Left ventricle myocardium superior (tissue), 1 donor: ENCODE results near the gene MAPK8IP2. TPM values are rescaled to one million over a fixed set of nuclear protein-coding genes. Genes with fewer than 3 reads are reported as not detected.

ENCODE experiments used
- ATAC-seq: fragments of 200-7000 bp; cut with Tn5 transposase; one replicate; pipeline ENCODE4 v1.9.1; 2020; ENCODE audit warnings: mild to moderate bottlenecking, moderate library complexity
- DNase-seq: peaks from one replicate; pipeline ENCODE4 v3.0.0-alpha.2; 2020
- intact Hi-C: fragments of 100-400 bp; cut with micrococcal nuclease; formaldehyde crosslinking; loops from one replicate; pipeline ENCODE4 v1.11.0; 2022
- total RNA-seq: library from RNA; stranded (reverse); fragmentation: NEBNext Ultra II Directional; extraction: Animal tissue kit (Norgen Biotek cat#: 25700); gene quantifications from one replicate; pipeline ENCODE4 v1.2.1, GENCODE V29; 2021
- donor health status: DM: no; HTN: yes; CAD: no; lungs with severe emphysema.

The MAPK8IP2 gene
- total RNA-seq, 1 donor from 2014 or later, result 0.57 TPM

DNA sequence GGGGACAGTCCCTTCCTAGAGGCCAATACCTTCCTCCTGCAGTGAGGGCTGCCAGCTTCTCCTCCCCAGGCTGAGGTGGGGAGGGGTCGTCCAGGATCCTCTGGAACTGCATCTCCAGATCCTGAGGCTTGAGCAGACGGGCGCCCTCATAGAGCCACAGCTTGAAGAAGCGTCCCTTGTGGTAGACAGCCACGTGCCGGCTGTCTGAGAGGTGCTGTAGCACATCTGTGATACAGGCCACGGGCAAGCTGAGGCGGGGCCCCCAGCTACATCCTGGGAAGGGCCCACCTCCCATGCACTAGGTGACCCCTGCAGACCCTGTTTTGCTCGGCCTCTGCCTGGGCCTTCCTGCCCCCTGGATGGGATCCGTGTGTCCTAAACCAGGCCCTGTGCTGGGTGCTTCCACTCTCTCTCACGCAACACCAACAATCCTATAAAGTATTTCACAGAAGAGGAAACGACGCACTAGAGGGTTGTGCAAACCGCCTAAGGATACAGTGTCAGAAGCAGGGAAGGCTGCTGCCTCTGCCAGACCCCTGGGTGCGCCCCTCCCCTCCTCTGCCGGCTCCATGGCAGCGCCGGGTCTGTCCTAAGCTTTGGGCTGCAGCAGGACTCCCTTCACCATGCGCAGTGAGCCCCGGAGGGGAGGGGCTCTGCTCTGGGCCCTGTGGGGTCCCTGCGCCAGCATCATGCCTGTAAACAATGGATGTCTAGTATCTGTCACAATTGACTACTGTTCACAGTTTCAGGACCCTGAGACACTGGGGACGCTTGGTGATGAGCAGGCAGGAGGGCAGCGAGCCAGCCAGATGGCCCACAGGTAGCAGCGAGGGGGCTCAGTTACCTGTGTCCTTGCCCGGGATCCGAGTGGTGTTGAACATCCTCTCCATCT lies 26.9 kb upstream of the MAPK8IP2 start:
- intact Hi-C loops, result no loop called here
- DNase-seq (no peak), ATAC-seq (no peak)

- DNase-seq (no peak), ATAC-seq (no peak)
- intact Hi-C loops, result no loop called here
These were observed 26.2 kb upstream of the MAPK8IP2 start for GRCh38 chr22:50574383-50574755.

DNA sequence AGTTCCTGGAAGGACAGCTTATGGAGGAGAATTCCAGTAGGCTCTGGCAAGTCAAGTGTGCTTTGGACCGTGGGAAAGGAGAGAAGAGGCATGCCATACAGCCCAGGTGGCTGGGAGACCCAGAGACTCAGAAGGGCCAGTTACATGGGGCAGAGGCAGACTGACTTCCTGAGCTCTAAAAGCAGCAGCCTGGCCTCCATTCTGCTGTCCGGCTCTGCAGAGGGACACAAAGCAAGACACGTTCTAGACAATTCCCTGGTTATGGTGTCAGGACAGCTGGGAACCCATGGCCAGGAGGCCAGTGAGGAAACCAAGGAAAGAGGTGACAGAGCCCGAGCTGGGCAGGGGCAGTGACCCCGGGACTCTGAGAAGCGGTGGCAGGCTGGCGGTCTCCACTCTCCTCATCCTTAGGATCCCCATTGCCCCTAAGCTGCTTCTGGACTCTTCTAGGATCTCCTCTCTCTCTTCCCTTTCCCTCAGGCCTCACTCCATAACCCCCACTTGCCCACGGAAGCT lies 25.1 kb upstream of the MAPK8IP2 start:
- intact Hi-C loops, result no loop called here
- DNase-seq (no peak), ATAC-seq (no peak)

DNA sequence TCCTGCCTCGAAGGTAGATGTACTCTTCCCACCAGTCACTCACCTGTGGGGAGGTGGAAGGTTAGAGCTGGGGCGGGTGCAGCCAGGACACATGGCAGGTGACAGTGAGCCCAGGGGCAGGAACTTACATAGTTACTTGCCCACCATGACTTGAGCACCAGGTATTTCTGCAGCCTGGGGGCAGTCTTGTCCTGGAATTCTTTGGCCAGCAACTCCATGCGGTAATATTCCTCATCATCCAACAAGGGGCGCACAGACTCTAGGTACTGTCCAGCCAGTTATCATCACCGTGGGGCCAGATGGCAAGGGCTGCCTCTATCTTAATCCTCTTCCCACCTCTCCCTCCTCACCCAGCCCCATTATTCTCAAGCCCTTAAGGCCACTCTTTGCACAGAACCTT lies 24.5 kb upstream of the MAPK8IP2 start:
- no peak for DNase-seq
- intact Hi-C loops, result no loop called here
- peak; percentile 6 for ATAC-seq

GRCh38 chr22:50576806-50577696 lies 23.5 kb upstream of the MAPK8IP2 start:
- no peak for ATAC-seq
- DNase-seq, result no peak
- intact Hi-C loops, result no loop called here

- DNase-seq, result no peak
- ATAC-seq, result no peak
- intact Hi-C loops, result no loop called here
These were observed 23.0 kb upstream of the MAPK8IP2 start for GRCh38 chr22:50577697-50577986.

DNA sequence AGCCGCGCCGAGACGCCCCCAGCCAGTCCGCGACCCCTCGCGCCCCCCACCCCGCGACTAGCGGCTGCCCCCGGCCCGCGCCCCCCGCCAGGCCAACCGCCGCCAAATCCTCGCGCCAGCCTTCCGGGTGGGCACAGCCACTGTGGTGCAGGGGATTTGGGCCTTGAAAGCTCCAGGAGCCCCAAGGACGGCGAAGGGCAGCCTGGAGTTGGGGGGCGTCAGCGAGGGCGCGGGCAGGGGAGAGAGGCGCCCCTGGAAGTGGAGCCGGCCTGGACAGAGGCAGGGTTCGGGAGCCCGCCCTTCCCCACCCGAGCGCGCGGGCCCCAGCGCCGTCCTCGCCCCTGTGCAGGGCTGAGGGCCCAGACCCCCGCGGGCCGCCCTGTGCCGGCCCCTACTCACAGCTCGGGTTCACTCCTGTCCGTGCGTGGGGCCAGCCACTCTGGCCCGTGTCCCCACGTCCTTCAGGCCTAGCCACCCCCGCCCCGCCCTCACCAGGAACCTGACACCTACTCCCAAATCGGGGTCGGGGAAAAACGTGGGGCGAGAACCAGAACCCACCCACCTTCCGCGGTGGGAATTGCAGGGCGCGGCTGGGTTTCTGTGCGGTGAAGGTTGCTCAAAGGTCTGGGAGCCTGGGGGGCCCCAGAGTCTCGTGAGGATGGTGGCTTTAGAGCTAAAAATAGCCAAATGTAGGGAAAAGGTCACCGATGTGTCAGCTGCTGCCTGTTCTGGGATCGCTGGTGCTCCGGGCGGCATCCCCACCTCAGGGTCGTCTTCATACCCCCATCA lies 22.4 kb upstream of the MAPK8IP2 start, which contains the start of gene CPT1B:
Gene CPT1B (minus strand): TSS at position 441 of the 789 bp plus-strand sequence. CDS start 512 bp downstream, outside the sequence.
- intact Hi-C loops, result no loop called here
- DNase-seq, result peak; percentile 84
- peak; percentile 36 for ATAC-seq

- intact Hi-C loops, result no loop called here
- DNase-seq (no peak), ATAC-seq (no peak)
These were observed 21.8 kb upstream of the MAPK8IP2 start for GRCh38 chr22:50578776-50579310.

GRCh38 chr22:50579752-50580151 lies 20.8 kb upstream of the MAPK8IP2 start:
- ATAC-seq (no peak), DNase-seq (no peak)
- intact Hi-C loops, result no loop called here

GRCh38 chr22:50581031-50581949 lies 19.3 kb upstream of the MAPK8IP2 start:
- intact Hi-C loops, result no loop called here
- no peak for DNase-seq
- ATAC-seq, result no peak

DNA sequence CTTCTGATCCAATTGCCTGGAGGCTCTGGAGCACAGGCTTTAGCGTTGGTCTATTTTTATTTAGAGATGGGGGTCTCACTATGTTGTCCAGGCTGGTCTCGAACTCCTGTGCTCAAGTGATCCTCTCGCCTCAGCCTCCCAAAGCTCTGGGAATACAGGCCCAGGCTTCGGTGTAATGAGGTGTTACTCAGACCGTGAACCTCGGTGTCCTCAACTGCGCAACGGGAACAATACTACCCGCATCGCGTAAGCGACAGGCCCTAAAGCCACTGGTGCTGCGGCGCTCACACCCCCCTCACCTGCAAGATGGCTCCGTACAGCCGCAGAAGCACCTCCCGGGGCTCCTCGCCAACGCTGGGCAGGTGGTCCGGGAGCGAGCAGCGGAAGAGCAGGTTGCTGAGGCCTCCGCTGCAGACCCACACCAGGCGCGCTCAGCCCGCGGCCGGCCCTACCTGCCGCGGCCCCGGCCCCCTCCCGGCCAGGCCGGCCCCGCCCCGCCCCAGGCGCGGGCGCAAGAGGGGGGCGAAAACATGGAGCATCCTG lies 18.6 kb upstream of the MAPK8IP2 start:
- ATAC-seq, result no peak
- intact Hi-C loops, result no loop called here
- no peak for DNase-seq

DNA sequence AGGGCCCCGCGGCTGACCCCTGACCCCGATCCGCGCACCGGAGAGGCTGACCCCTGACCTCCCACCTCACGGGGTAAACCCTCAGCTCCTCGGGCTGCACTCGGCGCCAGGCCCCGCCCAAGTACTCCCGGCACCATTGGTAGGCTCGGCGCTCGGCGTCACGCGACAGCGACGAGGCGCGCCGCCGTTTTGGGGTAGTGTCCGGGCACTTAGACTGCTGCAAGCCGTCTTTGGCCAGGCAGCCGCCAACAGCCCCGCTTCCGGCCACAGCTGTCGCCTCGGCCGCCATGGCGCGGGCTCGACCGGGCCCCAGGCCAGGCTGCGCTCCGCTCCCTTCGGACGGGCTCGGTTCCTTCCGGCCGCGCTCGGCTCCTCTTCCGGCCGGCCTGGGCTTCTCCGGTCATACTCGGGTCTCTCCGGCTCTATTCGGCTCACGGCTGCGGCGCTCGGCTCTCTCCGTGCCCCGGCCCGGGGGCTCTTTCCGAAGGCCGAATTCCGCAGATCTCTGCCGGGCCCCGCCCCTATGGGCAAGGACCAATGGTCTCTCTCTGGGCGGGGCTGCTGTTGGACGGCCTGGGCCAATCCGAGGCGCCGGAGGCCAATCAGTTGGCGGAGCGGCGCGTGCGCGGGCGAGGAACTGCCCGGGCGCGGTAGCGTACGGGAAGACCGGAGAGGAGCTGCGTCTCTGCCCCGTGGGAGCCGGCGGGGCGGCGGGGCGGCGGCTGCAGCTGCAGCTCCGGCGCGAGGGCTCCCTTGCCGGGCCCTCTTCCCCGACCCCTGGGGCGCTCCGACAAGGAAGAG lies 17.9 kb upstream of the MAPK8IP2 start, which contains the start of gene CHKB:
Gene CHKB (minus strand): TSS at position 357 of the 801 bp plus-strand sequence. CDS start 68 bp downstream, at position 289.
- intact Hi-C loops, result no loop called here
- peak; percentile 99 for DNase-seq
- ATAC-seq, result peak; percentile 92

DNA sequence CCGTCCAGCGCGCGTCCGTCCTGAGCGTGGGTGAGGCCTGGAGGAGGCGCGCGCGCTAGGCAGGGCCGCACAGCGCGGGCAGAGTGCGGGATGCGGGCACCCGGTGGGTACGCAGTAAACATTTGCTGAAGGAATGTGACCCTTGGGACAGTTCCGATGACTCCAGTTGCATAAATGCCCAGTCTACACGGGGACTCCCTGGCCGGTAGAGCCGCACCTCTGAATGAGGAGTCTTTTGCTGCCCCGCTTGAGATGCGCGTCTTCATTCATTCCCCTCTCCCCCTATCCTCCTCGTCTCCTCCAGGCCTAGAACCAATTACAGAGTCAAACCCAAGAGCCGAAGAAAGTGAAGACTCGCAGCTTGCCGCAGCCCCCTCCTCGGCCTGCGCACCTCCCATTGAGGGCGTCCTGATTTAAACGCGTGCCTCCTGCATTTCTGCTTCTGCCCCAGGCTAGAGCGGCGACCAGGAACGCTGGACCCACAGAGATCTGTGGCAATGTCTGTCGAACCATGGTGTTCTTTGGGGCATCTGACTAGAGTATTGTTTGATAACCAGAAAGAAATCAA lies 17.2 kb upstream of the MAPK8IP2 start:
- DNase-seq, result peak; percentile 20
- peak; percentile 19 for ATAC-seq
- intact Hi-C loops, result no loop called here

GRCh38 chr22:50584106-50585096 lies 16.2 kb upstream of the MAPK8IP2 start:
- DNase-seq (peak; percentile 12), ATAC-seq (no peak)
- intact Hi-C loops, result no loop called here

GRCh38 chr22:50585238-50585637 lies 15.4 kb upstream of the MAPK8IP2 start:
- intact Hi-C loops, result no loop called here
- peak; percentile 6 for DNase-seq
- no peak for ATAC-seq
